GM20000 (cell line): ENCODE data around the gene CISH.

Experiments used
- DNase-seq: peaks from one replicate; pipeline ENCODE4 v3.0.0; 2012; ENCODE audit warnings: low spot score
- CTCF ChIP-seq: IDR thresholded peaks from 2 replicates; pipeline ENCODE4 v1.5.1; 2012; ENCODE audit warnings: mild to moderate bottlenecking, control low read depth; ENCODE audit errors: extremely low read depth, missing control alignments

CISH gene

GRCh38 chr3:50648944-50649343, 37.4 kb upstream of the CISH start:
- no peak for TF ChIP-seq CTCF
- no peak for DNase-seq

GRCh38 chr3:50648313-50648712, 36.7 kb upstream of the CISH start:
- no peak for DNase-seq
- no peak for TF ChIP-seq CTCF

GRCh38 chr3:50645378-50645777, 33.8 kb upstream of the CISH start:
- DNase-seq = no peak
- TF ChIP-seq CTCF = no peak

GRCh38 chr3:50644561-50644960, 33.0 kb upstream of the CISH start:
- no peak for TF ChIP-seq CTCF
- DNase-seq = no peak

GRCh38 chr3:50642382-50642781, 30.8 kb upstream of the CISH start:
- DNase-seq = no peak
- no peak for TF ChIP-seq CTCF

GRCh38 chr3:50639055-50639494, 27.5 kb upstream of the CISH start:
- TF ChIP-seq CTCF = no peak
- no peak for DNase-seq

GRCh38 chr3:50637945-50638344, 26.4 kb upstream of the CISH start:
- no peak for DNase-seq

More at GRCh38 chr3:50637945-50638344, 26.4 kb upstream of the CISH start:
- TF ChIP-seq CTCF = no peak
